NCI-H69 (cell line): ENCODE results near the gene TPM1.
A peak's percentile ranks its signal among the peaks of the same experiment; 100 is the strongest.

Experiments
- DNase-seq: peaks from one replicate; lab custom pipeline; 2025; lab: John Stamatoyannopoulos, UW

Gene TPM1

GRCh38 chr15:63041402-63041973, 1.1 kb upstream of the TPM1 start:
- DNase-seq = no peak

GRCh38 chr15:63042877-63043334, 359 bp downstream of the TPM1 start:
- DNase-seq = peak; percentile 61

GRCh38 chr15:63043335-63044076, 959 bp downstream of the TPM1 start:
- DNase-seq = peak; percentile 54

GRCh38 chr15:63044077-63044644, 1.6 kb downstream of the TPM1 start:
- no peak for DNase-seq

GRCh38 chr15:63044645-63045464, 2.3 kb downstream of the TPM1 start:
- no peak for DNase-seq

- no peak for DNase-seq
Measured at GRCh38 chr15:63045465-63045840, 2.9 kb downstream of the TPM1 start.

GRCh38 chr15:63045879-63046278, 3.3 kb downstream of the TPM1 start:
- no peak for DNase-seq

GRCh38 chr15:63046917-63047760, 4.6 kb downstream of the TPM1 start:
- DNase-seq = peak; percentile 40

- no peak for DNase-seq
Measured at GRCh38 chr15:63047792-63048114, 5.2 kb downstream of the TPM1 start.

GRCh38 chr15:63048115-63048775, 5.7 kb downstream of the TPM1 start:
- peak; percentile 97 for DNase-seq

GRCh38 chr15:63048776-63049665, 6.5 kb downstream of the TPM1 start:
- peak; percentile 92 for DNase-seq

GRCh38 chr15:63049783-63050371, 7.3 kb downstream of the TPM1 start:
- DNase-seq = peak; percentile 35

GRCh38 chr15:63050731-63051155, 8.2 kb downstream of the TPM1 start:
- peak; percentile 77 for DNase-seq

GRCh38 chr15:63051156-63052066, 8.9 kb downstream of the TPM1 start:
- peak; percentile 97 for DNase-seq

GRCh38 chr15:63052077-63052841, 9.7 kb downstream of the TPM1 start:
- peak; percentile 85 for DNase-seq

GRCh38 chr15:63052961-63053698, 10.6 kb downstream of the TPM1 start:
- DNase-seq = peak; percentile 47

GRCh38 chr15:63054281-63054683, 11.7 kb downstream of the TPM1 start:
- no peak for DNase-seq
